ENCODE measurements around the gene RABGAP1L. TPM values are rescaled to one million over a fixed set of nuclear protein-coding genes. Genes with fewer than 3 reads are reported as not detected.

Gene RABGAP1L
- total and polyA plus RNA-seq, 4 donors, result 4.8 to 53.5 (median 18.8) TPM

DNA sequence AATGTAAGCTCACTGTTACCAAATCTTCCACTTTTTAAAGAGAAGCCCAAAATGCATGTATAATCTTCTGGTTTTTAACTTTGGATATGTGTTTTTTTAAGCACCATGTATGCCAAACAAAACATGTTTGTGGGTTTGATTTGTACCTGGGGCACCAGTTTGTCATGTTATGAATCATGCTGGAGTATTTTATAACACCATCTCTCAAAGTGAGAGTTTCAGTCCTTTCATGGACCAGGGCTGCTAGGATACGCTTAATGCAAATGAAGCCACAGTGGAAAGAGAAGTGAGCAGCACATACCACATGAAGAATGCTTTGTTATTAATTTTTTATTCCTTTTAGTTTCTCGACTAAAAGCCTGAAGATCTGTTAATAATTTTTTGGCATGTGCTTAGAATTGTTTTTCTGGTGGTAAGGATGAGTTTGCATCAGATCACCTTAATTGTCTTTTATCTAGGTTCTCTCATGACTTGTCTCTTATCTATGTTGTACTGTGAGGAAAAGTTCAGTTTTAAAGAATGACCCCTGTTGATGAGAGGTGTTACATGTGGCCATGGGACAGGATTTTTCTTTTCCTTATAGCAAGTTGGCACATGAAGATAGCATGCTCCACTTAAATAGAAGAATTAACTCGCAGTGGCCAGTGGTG lies 2.0 kb upstream of the RABGAP1L start:
- Histone ChIP-seq H3K9ac (ENCODE audit: low read depth in 1 of 2, low read length in 2 of 2) (no peak overlapping the region), H3K9me3 (ENCODE audit: control insufficient read depth in 4 of 4, low read length in 3 of 4) (no peaks in the 10 kb centered on the region), H3K4me3 (ENCODE audit: low read depth in 1 of 3, low read length in 3 of 3) (no peak overlapping the region), H3K27me3 (ENCODE audit: control insufficient read depth in 4 of 4, insufficient read depth in 4 of 4, low read length in 3 of 4) (no peaks in the 10 kb centered on the region), H3K4me1 (ENCODE audit: control insufficient read depth in 4 of 4, insufficient read depth in 4 of 4, low read length in 3 of 4) (peaks cover 0 to 15% (median 4%) of the 10 kb centered on the region in 4 donors), H3K27ac (ENCODE audit: low read depth in 1 of 2, low read length in 2 of 2) (no peak overlapping the region), H3K36me3 (ENCODE audit: control insufficient read depth in 4 of 4, insufficient read depth in 3 of 4, low read depth in 1 of 4, low read length in 3 of 4) (no peaks in the 10 kb centered on the region)
- DNase-seq (ENCODE audit: low spot score), result no peak
- 83% methylated on average over 3 of the region's 3 CpGs for WGBS
- TF ChIP-seq, protein P1, sequence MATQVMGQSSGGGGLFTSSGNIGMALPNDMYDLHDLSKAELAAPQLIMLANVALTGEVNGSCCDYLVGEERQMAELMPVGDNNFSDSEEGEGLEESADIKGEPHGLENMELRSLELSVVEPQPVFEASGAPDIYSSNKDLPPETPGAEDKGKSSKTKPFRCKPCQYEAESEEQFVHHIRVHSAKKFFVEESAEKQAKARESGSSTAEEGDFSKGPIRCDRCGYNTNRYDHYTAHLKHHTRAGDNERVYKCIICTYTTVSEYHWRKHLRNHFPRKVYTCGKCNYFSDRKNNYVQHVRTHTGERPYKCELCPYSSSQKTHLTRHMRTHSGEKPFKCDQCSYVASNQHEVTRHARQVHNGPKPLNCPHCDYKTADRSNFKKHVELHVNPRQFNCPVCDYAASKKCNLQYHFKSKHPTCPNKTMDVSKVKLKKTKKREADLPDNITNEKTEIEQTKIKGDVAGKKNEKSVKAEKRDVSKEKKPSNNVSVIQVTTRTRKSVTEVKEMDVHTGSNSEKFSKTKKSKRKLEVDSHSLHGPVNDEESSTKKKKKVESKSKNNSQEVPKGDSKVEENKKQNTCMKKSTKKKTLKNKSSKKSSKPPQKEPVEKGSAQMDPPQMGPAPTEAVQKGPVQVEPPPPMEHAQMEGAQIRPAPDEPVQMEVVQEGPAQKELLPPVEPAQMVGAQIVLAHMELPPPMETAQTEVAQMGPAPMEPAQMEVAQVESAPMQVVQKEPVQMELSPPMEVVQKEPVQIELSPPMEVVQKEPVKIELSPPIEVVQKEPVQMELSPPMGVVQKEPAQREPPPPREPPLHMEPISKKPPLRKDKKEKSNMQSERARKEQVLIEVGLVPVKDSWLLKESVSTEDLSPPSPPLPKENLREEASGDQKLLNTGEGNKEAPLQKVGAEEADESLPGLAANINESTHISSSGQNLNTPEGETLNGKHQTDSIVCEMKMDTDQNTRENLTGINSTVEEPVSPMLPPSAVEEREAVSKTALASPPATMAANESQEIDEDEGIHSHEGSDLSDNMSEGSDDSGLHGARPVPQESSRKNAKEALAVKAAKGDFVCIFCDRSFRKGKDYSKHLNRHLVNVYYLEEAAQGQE (IDR thresholded peaks at IDR 0.05), result no peak
- no peak for TF ChIP-seq JUND (IDR thresholded peaks at IDR 0.05)
- no peak for TF ChIP-seq HNF4G (IDR thresholded peaks at IDR 0.05)
- no peak for TF ChIP-seq FOXA2 (IDR thresholded peaks at IDR 0.05)

DNA sequence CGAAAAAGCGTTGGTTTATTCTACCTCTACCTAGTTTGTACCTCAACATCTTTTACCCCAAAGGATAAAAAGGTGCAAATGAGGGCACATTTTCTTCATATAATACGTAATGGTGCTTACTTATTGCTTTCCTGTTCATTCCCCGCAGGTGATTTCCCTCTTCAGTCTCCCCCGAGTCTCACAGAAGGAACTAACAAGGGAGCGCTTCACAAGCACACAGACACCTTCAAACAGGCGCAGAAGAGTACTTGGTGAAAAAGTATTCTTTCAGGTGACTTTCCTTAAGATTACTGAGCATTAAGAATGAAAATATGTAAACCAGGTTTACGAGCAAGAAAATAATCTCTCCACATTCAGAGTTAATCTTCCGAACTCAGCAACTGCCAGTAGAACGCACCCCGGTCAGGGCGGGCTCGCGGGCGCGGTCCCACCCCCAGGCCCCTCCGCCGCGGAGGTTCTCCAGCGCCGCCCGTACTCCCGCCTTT lies 511 bp upstream of the RABGAP1L start:
- peak overlapping the region; percentile 39 to 95 for H3K27ac ChIP-seq (ENCODE audit: low read depth in 1 of 2, low read length in 2 of 2)
- DNase-seq (ENCODE audit: low spot score), result no peak
- H3K9me3 ChIP-seq (ENCODE audit: control insufficient read depth in 4 of 4, low read length in 3 of 4), result no peaks in the 10 kb centered on the region
- no peak for TF ChIP-seq HNF4A (conservative IDR thresholded peaks at IDR 0.05)
- WGBS, result 4% methylated on average over 23 of the region's 23 CpGs
- peaks cover 0 to 15% (median 4%) of the 10 kb centered on the region in 4 donors for H3K4me1 ChIP-seq (ENCODE audit: control insufficient read depth in 4 of 4, insufficient read depth in 4 of 4, low read length in 3 of 4)
- peak overlapping the region; percentile 60 to 95 (median 72) for H3K4me3 ChIP-seq (ENCODE audit: low read depth in 1 of 3, low read length in 3 of 3)
- no peaks in the 10 kb centered on the region for H3K36me3 ChIP-seq (ENCODE audit: control insufficient read depth in 4 of 4, insufficient read depth in 3 of 4, low read depth in 1 of 4, low read length in 3 of 4)
- H3K9ac ChIP-seq (ENCODE audit: low read depth in 1 of 2, low read length in 2 of 2), result peak overlapping the region; percentile 78 to 80
- H3K27me3 ChIP-seq (ENCODE audit: control insufficient read depth in 4 of 4, insufficient read depth in 4 of 4, low read length in 3 of 4), result no peaks in the 10 kb centered on the region

DNA sequence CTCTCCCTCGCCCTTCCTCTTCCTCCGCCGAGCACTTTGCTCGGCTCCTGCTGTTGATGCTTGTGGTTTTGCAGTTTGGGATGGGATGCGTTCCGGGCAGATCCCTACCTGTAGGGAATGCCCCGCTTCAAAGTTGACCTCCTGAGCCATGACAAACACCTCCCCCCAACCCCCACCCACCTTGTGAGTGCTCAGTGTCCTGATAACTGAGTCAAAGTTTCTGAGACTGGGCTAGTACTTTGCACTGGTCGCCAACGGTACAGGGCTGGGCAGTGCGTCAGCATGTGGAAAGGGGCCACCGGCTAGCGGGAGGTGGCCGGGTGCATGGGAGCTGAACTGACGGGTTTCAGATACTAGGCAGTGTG lies 771 bp downstream of the RABGAP1L start:
- H3K27me3 ChIP-seq (ENCODE audit: control insufficient read depth in 4 of 4, insufficient read depth in 4 of 4, low read length in 3 of 4), result no peaks in the 10 kb centered on the region
- H3K36me3 ChIP-seq (ENCODE audit: control insufficient read depth in 4 of 4, insufficient read depth in 3 of 4, low read depth in 1 of 4, low read length in 3 of 4), result no peaks in the 10 kb centered on the region
- H3K4me3 ChIP-seq (ENCODE audit: low read depth in 1 of 3, low read length in 3 of 3), result peak overlapping the region; percentile 78 to 95 (median 89)
- peaks cover 0 to 15% (median 4%) of the 10 kb centered on the region in 4 donors for H3K4me1 ChIP-seq (ENCODE audit: control insufficient read depth in 4 of 4, insufficient read depth in 4 of 4, low read length in 3 of 4)
- WGBS, result 1% methylated on average over 14 of the region's 14 CpGs
- H3K9me3 ChIP-seq (ENCODE audit: control insufficient read depth in 4 of 4, low read length in 3 of 4), result no peaks in the 10 kb centered on the region
- DNase-seq (ENCODE audit: low spot score), result peak; percentile 70
- TF ChIP-seq EGR1 (IDR thresholded peaks at IDR 0.05; ENCODE audit: low read depth in 2 of 2) (peak in 1 of 2 donors; percentile 54), RXRA (IDR thresholded peaks at IDR 0.05) (peak; percentile 16 to 81), TAF1 (conservative IDR thresholded peaks at IDR 0.05) (no peak), RAD21 (IDR thresholded peaks at IDR 0.05) (peak in 1 of 2 donors; percentile 6), YY1 (IDR thresholded peaks at IDR 0.05) (peak; percentile 54), SP1 (IDR thresholded peaks at IDR 0.05) (peak; percentile 54), JUND (IDR thresholded peaks at IDR 0.05) (peak; percentile 44 to 76), NR2F2 (IDR thresholded peaks at IDR 0.05) (no peak), HNF4A (conservative IDR thresholded peaks at IDR 0.05) (peak; percentile 72 to 93)
- peak overlapping the region; percentile 67 to 81 for H3K9ac ChIP-seq (ENCODE audit: low read depth in 1 of 2, low read length in 2 of 2)
- H3K27ac ChIP-seq (ENCODE audit: low read depth in 1 of 2, low read length in 2 of 2), result peak overlapping the region; percentile 60 to 95

All from liver (tissue), 9 donors.